Measurements from ENCODE around the gene ABHD8.
"Not testable (repeated sequence)": the region's sequence is repeated elsewhere in the genome, so short reads cannot be mapped to it uniquely, and the experiment has no call there.

ABHD8 gene

GRCh38 chr19:17285415-17286135 lies 17.6 kb downstream of the ABHD8 start:
- no peaks in the 10 kb centered on the region for H3K27me3 Mint-ChIP-seq
- no peak for ATAC-seq (replicated peaks)
- DNase-seq: no peak
- no peak overlapping the region for H3K27ac Mint-ChIP-seq
- peaks cover 11 to 24% of the 10 kb centered on the region in 2 donors for H3K36me3 Mint-ChIP-seq
- H3K4me3 Mint-ChIP-seq: no peak overlapping the region
- H3K9me3 Mint-ChIP-seq: no peaks in the 10 kb centered on the region
- peaks cover 11 to 26% of the 10 kb centered on the region in 2 donors for H3K4me1 Mint-ChIP-seq

GRCh38 chr19:17283504-17283996 lies 19.7 kb downstream of the ABHD8 start:
- Mint-ChIP-seq H3K4me1 (peaks cover 11 to 26% of the 10 kb centered on the region in 2 donors), H3K36me3 (peaks cover 19 to 31% of the 10 kb centered on the region in 2 donors), H3K27me3 (no peaks in the 10 kb centered on the region), H3K27ac (no peak overlapping the region), H3K9me3 (no peaks in the 10 kb centered on the region), H3K4me3 (no peak overlapping the region)
- DNase-seq (no peak), ATAC-seq (replicated peaks) (no peak)

DNA sequence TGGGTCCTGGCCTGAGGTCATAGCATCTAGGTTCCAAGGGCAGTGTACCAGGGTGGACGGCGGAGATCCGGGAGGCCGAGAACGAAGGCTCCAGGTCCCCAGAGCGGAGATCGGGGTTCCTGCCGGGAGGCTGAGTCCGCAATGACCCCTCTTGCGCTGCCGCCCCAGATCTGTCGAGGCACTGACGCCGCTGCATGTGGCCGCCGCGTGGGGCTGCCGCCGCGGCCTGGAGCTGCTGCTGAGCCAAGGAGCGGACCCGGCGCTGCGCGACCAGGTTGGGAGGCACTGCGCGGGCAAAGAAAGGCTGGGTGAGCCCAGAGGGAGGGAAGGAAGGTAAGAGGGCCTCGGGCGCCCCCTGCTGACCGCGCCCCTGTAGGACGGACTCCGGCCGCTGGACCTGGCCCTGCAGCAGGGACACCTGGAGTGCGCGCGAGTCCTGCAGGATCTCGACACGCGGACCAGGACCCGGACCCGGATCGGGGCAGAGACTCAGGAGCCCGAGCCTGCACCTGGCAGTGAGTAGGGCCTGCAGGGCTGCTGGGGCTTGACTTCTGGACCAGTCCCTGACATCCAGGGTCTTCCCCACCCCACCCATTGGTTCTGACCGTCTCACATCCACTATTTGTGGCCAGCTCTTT lies 20.6 kb downstream of the ABHD8 start:
- peak; percentile 77 for DNase-seq
- peak overlapping the region; percentile 80 for H3K27ac Mint-ChIP-seq
- peak overlapping the region; percentile 88 to 90 for H3K4me3 Mint-ChIP-seq
- H3K27me3 Mint-ChIP-seq: no peaks in the 10 kb centered on the region
- peaks cover 11 to 26% of the 10 kb centered on the region in 2 donors for H3K4me1 Mint-ChIP-seq
- H3K36me3 Mint-ChIP-seq: peaks cover 21 to 33% of the 10 kb centered on the region in 2 donors
- H3K9me3 Mint-ChIP-seq: no peaks in the 10 kb centered on the region
- peak; percentile 86 to 87 for ATAC-seq (replicated peaks)

GRCh38 chr19:17281391-17282304 lies 21.6 kb downstream of the ABHD8 start, which contains the start of gene ANKLE1:
Gene ANKLE1, plus strand, starts transcription at chr19:17281901. Its CDS starts 20 bp downstream, at chr19:17281921.
- Mint-ChIP-seq H3K9me3 (no peaks in the 10 kb centered on the region), H3K27ac (peak within 1 kb of the TSS; percentile 80), H3K36me3 (peaks cover 29 to 40% of the 10 kb centered on the region in 2 donors), H3K4me3 (peak within 1 kb of the TSS; percentile 88 to 90), H3K4me1 (peaks cover 11 to 32% of the 10 kb centered on the region in 2 donors), H3K27me3 (no peaks in the 10 kb centered on the region)
- DNase-seq (peak; percentile 64), ATAC-seq (replicated peaks) (peak; percentile 69 to 72)

GRCh38 chr19:17279436-17279835 lies 23.8 kb downstream of the ABHD8 start:
- H3K36me3 Mint-ChIP-seq: peaks cover 30 to 41% of the 10 kb centered on the region in 2 donors
- no peak overlapping the region for H3K4me3 Mint-ChIP-seq
- no peaks in the 10 kb centered on the region for H3K9me3 Mint-ChIP-seq
- no peak for ATAC-seq (replicated peaks)
- H3K4me1 Mint-ChIP-seq: peaks cover 11 to 32% of the 10 kb centered on the region in 2 donors
- H3K27me3 Mint-ChIP-seq: no peaks in the 10 kb centered on the region
- H3K27ac Mint-ChIP-seq: no peak overlapping the region
- no peak for DNase-seq

DNA sequence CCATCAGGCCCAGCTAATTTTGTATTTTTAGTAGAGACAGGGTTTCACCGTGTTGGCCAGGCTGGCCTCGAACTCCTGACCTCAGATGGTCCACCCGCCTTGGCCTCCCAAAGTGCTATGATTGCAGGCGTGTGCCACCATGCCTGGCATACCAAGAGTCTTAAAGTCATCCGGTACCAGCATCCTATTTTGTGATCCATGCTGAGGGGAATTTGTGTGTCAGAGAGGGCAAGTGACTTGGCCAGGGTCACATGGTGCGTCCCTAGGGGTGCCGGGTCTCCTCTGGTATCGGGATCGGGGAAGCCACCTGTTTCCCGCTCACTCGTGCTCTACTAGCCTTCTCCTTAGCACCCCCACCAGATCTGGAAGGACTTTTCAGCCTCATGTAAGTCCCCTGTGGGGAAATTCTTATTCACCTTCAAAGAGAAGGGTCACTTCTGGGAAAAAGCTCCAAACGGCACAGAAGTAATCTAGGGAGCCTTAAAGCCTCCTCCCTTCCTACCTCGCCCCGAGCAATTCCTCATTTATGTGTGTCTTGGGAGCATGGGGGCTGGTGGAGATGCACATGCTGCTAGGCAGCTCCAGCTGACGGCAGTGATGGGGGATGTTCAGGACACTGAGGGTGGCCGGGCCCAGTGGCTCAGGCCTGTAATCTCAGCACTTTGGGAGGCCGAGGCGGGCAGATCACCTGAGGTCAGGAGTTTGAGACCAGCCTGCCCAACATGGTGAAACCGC lies 27.6 kb downstream of the ABHD8 start:
- ATAC-seq (replicated peaks): no peak
- Mint-ChIP-seq H3K9me3 (no peaks in the 10 kb centered on the region), H3K4me3 (no peak overlapping the region)

GRCh38 chr19:17274892-17275291 lies 28.3 kb downstream of the ABHD8 start:
- not testable (repeated sequence) for ATAC-seq (replicated peaks); H3K9me3 Mint-ChIP-seq; DNase-seq; H3K4me3 Mint-ChIP-seq; H3K27me3 Mint-ChIP-seq; H3K27ac Mint-ChIP-seq; H3K4me1 Mint-ChIP-seq
- peaks cover 35 to 52% of the 10 kb centered on the region in 2 donors for H3K36me3 Mint-ChIP-seq

More for the DNA sequence above, 27.6 kb downstream of the ABHD8 start:
- no peak for DNase-seq
- H3K4me1 Mint-ChIP-seq: peaks cover 0 to 6% of the 10 kb centered on the region in 2 donors
- no peaks in the 10 kb centered on the region for H3K27me3 Mint-ChIP-seq
- peaks cover 31 to 46% of the 10 kb centered on the region in 2 donors for H3K36me3 Mint-ChIP-seq
- no peak overlapping the region for H3K27ac Mint-ChIP-seq

DNA sequence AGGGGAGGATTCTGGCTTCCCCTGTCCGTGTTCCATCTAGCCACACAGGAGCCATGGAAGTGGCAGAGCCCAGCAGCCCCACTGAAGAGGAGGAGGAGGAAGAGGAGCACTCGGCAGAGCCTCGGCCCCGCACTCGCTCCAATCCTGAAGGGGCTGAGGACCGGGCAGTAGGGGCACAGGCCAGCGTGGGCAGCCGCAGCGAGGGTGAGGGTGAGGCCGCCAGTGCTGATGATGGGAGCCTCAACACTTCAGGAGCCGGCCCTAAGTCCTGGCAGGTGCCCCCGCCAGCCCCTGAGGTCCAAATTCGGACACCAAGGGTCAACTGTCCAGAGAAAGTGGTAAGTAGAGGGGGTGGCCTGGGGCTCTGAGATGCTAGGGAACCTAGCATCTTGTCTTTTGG lies 34.5 kb downstream of the ABHD8 start:
- DNase-seq (no peak), ATAC-seq (replicated peaks) (no peak)
- Mint-ChIP-seq H3K36me3 (peaks cover 11 to 17% of the 10 kb centered on the region in 2 donors), H3K9me3 (no peaks in the 10 kb centered on the region), H3K27ac (peak overlapping the region; percentile 39), H3K27me3 (no peaks in the 10 kb centered on the region), H3K4me1 (peaks cover 7 to 12% of the 10 kb centered on the region in 2 donors), H3K4me3 (peak overlapping the region; percentile 85)

DNA sequence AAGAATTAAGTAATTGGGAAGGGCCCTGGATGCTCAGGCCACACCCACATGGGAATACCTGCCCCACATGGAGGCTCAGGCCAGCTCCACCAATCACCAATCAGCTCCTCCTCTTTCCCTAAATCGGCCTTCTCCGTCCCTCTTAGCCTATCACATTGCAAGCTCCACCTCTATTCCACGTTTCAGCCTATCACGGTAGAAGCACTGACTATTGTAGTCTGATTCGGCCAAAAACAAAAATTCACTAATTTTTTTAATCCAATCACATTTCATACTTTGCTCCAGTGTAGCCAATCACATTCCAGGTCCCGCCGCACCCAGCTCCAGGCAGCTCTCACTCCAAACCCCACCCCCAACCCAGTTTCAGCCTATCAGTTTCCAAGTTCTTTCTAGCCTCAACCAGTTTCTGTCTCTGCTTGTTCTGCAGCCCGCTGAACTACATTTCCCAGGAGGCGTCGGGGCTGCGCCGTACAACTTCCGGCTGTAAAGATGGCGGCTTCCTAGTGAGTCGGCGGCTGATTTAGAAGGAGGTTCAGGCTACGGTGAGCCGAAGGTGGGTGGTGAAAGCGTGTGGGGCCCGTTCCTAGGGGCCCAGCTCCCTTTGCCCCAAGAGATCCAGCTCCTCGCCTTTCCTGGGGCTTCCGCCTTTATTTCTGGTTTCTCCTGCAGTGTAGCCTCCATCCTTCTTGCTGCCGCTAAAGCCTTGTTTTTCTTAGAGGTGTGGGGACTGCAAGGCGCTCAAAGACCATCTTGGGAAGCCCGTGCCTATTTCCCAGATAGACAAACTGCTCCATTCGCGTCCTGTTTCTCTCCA lies 36.0 kb downstream of the ABHD8 start, which contains the start of gene BABAM1:
TSS of gene BABAM1 (plus strand) at position 469 of the 814 bp plus-strand sequence. CDS start 1,364 bp downstream, outside the sequence.
- Mint-ChIP-seq H3K4me3 (peak within 1 kb of the TSS; percentile 85), H3K36me3 (peaks cover 9 to 11% of the 10 kb centered on the region in 2 donors), H3K27me3 (no peaks in the 10 kb centered on the region), H3K4me1 (peaks cover 7 to 12% of the 10 kb centered on the region in 2 donors), H3K27ac (peak within 1 kb of the TSS; percentile 81), H3K9me3 (no peaks in the 10 kb centered on the region)
- DNase-seq (peak; percentile 95), ATAC-seq (replicated peaks) (peak; percentile 92)

DNA sequence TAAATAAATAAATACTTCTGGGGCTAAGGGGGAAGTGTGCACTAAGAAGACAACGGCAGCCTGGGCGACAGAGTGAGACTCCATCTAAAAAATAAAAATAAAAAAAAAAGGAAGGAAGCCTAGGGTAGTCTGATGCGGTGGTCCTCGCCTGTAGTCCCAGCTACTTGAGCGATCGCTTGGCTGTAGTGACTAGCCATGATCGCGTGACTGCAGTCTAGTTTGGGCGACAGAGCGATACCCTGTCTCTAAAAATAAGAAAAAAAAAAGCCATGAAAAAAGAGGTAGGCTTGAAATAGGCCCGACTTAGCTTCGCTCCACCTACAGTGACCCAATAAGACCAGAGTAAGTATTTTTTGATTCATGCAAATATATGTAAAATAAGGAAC lies 36.6 kb downstream of the ABHD8 start:
- peaks cover 7 to 12% of the 10 kb centered on the region in 2 donors for H3K4me1 Mint-ChIP-seq
- ATAC-seq (replicated peaks) (peak; percentile 53 to 58), DNase-seq (no peak)
- peak overlapping the region; percentile 81 for H3K27ac Mint-ChIP-seq
- H3K4me3 Mint-ChIP-seq: peak overlapping the region; percentile 85
- no peaks in the 10 kb centered on the region for H3K27me3 Mint-ChIP-seq
- H3K36me3 Mint-ChIP-seq: peaks cover 9 to 10% of the 10 kb centered on the region in 2 donors
- H3K9me3 Mint-ChIP-seq: no peaks in the 10 kb centered on the region

- peaks cover 8 to 13% of the 10 kb centered on the region in 2 donors for H3K4me1 Mint-ChIP-seq
Measured at GRCh38 chr19:17266026-17266425, 37.2 kb downstream of the ABHD8 start.

DNA sequence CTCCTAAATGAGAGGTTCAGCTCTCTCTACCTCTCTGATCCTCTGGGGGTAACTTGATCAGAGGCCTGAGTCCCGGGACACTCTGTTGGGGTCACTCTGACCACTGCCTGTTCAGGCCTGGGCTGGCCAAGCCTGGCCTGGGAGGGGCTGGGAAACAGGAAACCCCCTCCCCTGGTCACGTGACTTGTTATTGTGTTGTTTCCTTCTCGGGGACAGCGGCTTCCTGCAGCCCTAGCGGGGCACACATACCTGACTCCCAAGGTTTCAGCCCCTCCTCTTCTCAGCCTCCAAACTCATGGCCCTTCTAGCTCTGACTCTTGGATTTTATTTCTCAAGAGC lies 38.6 kb downstream of the ABHD8 start, which contains the start of gene USHBP1:
TSS of gene USHBP1 (minus strand) at position 105 of the 339 bp plus-strand sequence. CDS start 446 bp downstream, outside the sequence.
- ATAC-seq (replicated peaks): no peak
- Mint-ChIP-seq H3K27me3 (peaks cover 0 to 4% of the 10 kb centered on the region in 2 donors), H3K36me3 (peaks cover 3 to 5% of the 10 kb centered on the region in 2 donors), H3K9me3 (peaks cover 4 to 7% of the 10 kb centered on the region in 2 donors), H3K4me3 (no peak within 1 kb of the TSS), H3K4me1 (peaks cover 12 to 18% of the 10 kb centered on the region in 2 donors), H3K27ac (peak within 1 kb of the TSS; percentile 52)
- no peak for DNase-seq

More at GRCh38 chr19:17266026-17266425, 37.2 kb downstream of the ABHD8 start:
- H3K4me3 Mint-ChIP-seq: no peak overlapping the region
- H3K27me3 Mint-ChIP-seq: no peaks in the 10 kb centered on the region
- no peaks in the 10 kb centered on the region for H3K9me3 Mint-ChIP-seq
- no peak for DNase-seq
- peaks cover 4 to 6% of the 10 kb centered on the region in 2 donors for H3K36me3 Mint-ChIP-seq
- H3K27ac Mint-ChIP-seq: peak overlapping the region; percentile 69
- ATAC-seq (replicated peaks): no peak
